ENCODE results near the gene MAGEB17. TPM values are rescaled to one million over a fixed set of nuclear protein-coding genes. Genes with fewer than 3 reads are reported as not detected.
A peak's percentile ranks its signal among the peaks of the same experiment; 100 is the strongest.

MAGEB17 gene
- total RNA-seq, 4 donors from 2014 or later: 0.50 to 2.1 (median 1.3) TPM

- intact Hi-C loops (cut with DNase I): no loop called here
- Histone ChIP-seq H3K27me3 (no peaks in the 10 kb centered on the region), H3K4me3 (peak overlapping the region; percentile 34 to 54 (median 44)), H3K27ac (replicated peaks in 1 of 4) (peak overlapping the region; percentile 30 to 54 (median 49)), H3K9me3 (no peaks in the 10 kb centered on the region), H3K36me3 (no peaks in the 10 kb centered on the region), H3K4me1 (peaks cover 0 to 7% (median 0%) of the 10 kb centered on the region in 4 donors)
- no peak for DNase-seq (ENCODE audit: extremely low spot score)
- WGBS: 70% methylated on average over 5 of the region's 5 CpGs
- TF ChIP-seq CTCF (IDR thresholded peaks at IDR 0.05): no peak
- no peak for TF ChIP-seq POLR2A (IDR thresholded peaks at IDR 0.05; ENCODE audit: low read depth)
These were observed 41.6 kb upstream of the MAGEB17 start for GRCh38 chrX:16125520-16126149.

GRCh38 chrX:16130707-16131106 lies 36.6 kb upstream of the MAGEB17 start:
- no peak for DNase-seq (ENCODE audit: extremely low spot score)
- H3K27ac ChIP-seq (replicated peaks in 1 of 4): peak overlapping the region in 1 of 4 donors; percentile 34
- H3K36me3 ChIP-seq: no peaks in the 10 kb centered on the region
- no peak overlapping the region for H3K4me3 ChIP-seq
- TF ChIP-seq POLR2A (IDR thresholded peaks at IDR 0.05; ENCODE audit: low read depth): no peak
- TF ChIP-seq POLR2AphosphoS5 (IDR thresholded peaks at IDR 0.05): no peak
- TF ChIP-seq CTCF (IDR thresholded peaks at IDR 0.05): no peak
- TF ChIP-seq EP300 (IDR thresholded peaks at IDR 0.05): no peak
- H3K4me1 ChIP-seq: peaks cover 0 to 7% (median 2%) of the 10 kb centered on the region in 4 donors
- no peaks in the 10 kb centered on the region for H3K9me3 ChIP-seq
- intact Hi-C loops (cut with DNase I): no loop called here
- 63% methylated on average over 2 of the region's 2 CpGs for WGBS
- H3K27me3 ChIP-seq: no peaks in the 10 kb centered on the region

GRCh38 chrX:16134936-16135335 lies 32.3 kb upstream of the MAGEB17 start:
- Histone ChIP-seq H3K27ac (replicated peaks in 1 of 4) (peak overlapping the region; percentile 18 to 53 (median 43)), H3K36me3 (no peaks in the 10 kb centered on the region), H3K27me3 (no peaks in the 10 kb centered on the region), H3K4me1 (peaks cover 0 to 20% (median 4%) of the 10 kb centered on the region in 4 donors), H3K4me3 (no peak overlapping the region), H3K9me3 (no peaks in the 10 kb centered on the region)
- DNase-seq (ENCODE audit: extremely low spot score): no peak
- intact Hi-C loops (cut with DNase I): no loop called here
- no peak for TF ChIP-seq POLR2AphosphoS5 (IDR thresholded peaks at IDR 0.05)
- TF ChIP-seq POLR2A (IDR thresholded peaks at IDR 0.05; ENCODE audit: low read depth): no peak
- no peak for TF ChIP-seq EP300 (IDR thresholded peaks at IDR 0.05)
- TF ChIP-seq CTCF (IDR thresholded peaks at IDR 0.05): no peak
- 38% methylated on average over 1 of the region's 1 CpG for WGBS

- TF ChIP-seq POLR2AphosphoS5 (IDR thresholded peaks at IDR 0.05) (no peak), EP300 (IDR thresholded peaks at IDR 0.05) (no peak), CTCF (IDR thresholded peaks at IDR 0.05) (no peak)
- H3K4me1 ChIP-seq: peaks cover 0 to 23% (median 4%) of the 10 kb centered on the region in 4 donors
- 60% methylated on average over 2 of the region's 2 CpGs for WGBS
- peak overlapping the region; percentile 36 to 54 (median 48) for H3K27ac ChIP-seq (replicated peaks in 1 of 4)
- intact Hi-C loops (cut with DNase I): no loop called here
- DNase-seq (ENCODE audit: extremely low spot score): no peak
- H3K36me3 ChIP-seq: no peaks in the 10 kb centered on the region
- H3K9me3 ChIP-seq: no peaks in the 10 kb centered on the region
- no peaks in the 10 kb centered on the region for H3K27me3 ChIP-seq
- no peak overlapping the region for H3K4me3 ChIP-seq
These were observed 31.2 kb upstream of the MAGEB17 start for GRCh38 chrX:16136080-16136479.
